GM18502 (cell line): ENCODE measurements around the gene CIRBP.

Experiments
- ATAC-seq: cut with Tn5 transposase; IDR thresholded peaks from one replicate; pipeline ENCODE4 v1.9.1; 2021; ENCODE audit warnings: mild to moderate bottlenecking; ENCODE audit not compliant: unreplicated experiment, poor library complexity

The CIRBP gene

DNA sequence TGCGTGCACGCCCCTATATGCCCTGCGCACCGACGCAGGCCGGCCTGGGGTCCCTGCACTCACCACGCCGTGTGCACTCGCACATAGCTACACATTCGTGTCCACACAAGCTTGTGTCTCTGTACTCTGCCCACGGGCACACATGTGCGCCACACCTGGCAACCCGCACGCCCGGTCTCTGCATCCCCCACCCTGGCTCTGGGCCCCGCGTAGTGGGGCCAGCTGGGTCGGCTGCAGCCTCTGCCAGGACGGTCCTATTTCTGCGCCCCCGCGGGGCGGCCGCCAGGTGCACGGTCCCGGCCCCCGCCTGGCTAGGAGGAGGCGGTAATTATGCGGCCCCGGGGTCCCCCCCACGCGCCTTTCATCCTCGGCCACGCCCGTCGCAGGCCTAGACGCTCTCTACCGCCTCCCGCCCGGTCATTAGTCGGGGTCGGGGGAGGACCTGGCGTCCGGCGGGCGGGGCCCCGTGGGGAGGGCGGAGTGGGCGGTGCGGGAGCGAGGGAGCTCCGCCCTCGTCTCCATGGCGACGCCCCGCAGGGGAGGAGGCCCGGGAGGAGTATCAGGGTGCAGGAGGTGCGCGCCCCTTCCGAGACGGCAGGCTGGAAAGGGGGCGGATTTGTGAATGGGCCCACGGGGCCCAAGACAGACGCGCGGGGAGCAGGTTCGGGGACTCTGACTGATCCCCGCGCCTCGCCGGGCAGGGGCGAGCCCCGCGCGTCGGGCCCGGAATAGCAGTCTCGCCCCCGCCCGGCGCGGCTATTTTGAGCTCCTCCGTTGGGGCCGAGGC lies 2.8 kb upstream of the CIRBP start:
- peak; percentile 39 for ATAC-seq

DNA sequence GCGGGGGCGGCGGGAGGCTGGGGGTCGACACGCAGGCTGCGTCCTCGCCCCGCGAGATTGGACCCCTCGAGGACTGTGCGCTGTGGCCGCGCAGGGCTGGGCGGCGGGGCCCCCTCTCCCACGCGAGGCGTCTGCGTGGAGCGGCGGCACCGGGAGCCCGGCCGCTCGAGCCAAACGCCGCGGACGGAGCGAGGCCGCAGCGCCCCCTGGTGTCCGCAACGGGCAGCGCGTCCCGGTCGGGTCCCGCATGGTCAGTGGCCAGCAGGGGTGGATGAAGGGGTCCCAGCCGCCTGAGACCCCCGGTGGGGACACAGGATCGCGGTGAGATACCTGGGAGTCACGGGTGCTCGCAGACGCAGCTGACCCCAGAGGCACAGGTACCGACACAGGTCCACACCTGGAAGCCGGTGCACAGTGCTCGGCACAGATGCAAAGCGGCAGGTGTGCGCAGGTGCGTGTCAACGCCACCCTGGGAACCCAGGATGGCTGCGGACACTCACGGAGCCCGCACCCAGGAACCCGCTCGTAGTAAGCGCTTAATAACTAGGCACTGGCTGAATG lies 2.1 kb upstream of the CIRBP start:
- peak; percentile 23 for ATAC-seq

DNA sequence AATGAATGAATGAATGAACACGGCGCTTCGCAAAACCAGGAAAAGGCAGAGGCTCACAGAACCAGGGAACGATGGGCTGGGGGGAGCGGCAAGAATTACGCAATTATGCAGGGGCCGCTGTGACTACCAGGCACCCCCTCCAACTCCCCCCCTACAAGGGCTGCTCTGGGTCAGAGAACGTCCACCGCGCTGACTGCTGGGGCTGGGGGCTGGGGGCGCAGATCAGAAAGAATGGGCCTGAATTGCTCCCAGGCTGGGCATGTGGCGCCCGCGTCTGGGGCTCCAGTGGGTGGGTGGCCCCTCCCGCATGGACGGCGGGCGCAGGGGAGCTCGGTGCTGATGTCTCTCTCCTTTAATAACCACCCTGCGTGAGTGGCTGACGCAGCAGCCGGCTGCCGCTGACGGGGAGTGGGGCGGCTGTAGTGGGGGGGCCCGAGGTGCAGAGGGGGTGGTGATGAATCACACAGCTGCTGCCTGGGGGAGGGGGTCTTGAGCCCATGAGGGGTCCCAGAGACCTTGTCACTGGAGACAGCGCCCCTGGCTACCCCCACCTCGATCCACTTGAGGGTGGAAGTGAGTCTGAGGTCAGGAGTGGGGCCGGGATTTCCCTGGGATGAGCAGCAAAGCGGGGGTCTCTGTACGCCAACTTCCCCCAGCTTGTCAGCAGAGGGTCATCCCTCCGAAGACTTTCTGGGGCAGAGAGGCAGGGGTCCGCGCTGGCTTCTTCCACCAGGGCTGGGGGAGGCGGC lies 1.5 kb upstream of the CIRBP start:
- no peak for ATAC-seq

DNA sequence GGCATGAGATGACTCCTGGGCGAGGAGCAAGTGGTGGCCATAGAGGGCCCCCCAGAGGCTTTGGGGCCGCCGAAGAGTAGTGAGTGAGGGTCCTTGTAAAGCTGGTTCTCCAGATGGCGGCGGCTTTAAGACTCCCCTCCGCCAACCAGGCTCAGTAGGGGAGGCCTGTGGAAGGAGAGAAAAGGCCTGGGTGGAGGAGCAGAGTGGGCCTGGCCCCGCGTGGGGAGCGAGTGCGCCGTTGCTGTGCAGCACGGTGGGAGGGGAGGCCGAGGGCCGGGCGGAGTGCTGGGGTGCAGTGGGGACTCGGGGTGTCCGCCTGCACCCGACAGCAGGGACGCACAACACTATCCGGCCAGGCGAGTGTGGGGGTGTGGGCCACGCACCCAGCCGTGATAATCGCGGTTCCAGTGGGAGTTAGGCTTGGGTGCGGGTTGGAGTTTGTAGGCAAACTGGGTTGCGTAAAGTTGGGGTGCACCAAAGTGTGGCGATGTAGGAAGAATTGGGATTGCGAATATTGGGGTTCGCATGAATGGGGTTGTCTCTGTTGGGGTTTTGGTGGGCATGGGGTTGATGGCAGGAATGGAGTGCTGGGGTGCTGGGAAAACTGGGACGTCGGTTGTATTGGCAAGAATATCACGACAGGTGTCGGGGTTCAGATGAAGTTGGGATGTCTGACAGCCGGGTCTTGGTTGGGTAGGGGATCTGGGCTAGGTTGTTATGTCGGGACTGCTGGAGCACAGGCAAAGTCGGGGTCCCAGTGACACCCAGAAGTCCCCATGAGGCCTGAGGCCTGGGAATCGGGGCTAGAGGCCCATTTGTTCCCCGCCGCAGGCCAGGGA lies 687 bp upstream of the CIRBP start:
- ATAC-seq, result no peak

DNA sequence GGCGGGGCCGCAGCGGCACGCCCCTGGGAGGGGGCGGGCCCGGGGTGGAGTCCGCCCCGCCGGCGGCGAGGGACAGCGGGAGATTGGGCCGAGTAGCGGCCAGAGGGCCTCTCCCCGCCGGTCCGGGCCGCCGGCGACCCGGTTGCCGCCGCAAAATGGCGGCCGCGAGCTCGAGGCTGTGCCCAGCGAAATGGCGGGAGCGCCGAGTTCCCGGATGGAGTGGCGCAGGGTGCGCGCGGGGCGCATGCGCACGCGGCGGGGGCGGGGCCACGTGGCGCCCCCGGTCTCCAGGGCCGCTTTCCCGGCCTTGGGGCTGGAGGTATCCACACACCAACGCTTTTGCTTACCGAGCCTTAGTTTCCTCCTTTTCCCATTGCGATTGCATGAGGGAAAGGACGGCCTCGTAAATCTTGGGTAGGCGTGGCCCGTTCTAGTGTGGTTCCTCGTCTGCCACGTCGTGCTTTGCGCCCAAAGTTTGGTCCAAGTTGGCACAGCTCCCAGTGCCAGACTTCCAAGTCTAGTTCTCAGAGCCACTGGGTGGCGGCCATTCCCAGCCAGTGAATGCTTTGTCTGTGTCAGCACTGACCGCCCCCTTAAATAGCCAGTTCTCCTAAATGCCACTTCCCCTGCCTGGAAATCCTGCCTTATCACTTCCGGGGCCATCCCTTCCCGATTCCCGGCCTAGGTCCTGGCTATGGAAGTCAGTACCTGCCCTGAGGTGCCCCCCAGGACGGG lies 513 bp downstream of the CIRBP start:
- peak; percentile 34 for ATAC-seq

DNA sequence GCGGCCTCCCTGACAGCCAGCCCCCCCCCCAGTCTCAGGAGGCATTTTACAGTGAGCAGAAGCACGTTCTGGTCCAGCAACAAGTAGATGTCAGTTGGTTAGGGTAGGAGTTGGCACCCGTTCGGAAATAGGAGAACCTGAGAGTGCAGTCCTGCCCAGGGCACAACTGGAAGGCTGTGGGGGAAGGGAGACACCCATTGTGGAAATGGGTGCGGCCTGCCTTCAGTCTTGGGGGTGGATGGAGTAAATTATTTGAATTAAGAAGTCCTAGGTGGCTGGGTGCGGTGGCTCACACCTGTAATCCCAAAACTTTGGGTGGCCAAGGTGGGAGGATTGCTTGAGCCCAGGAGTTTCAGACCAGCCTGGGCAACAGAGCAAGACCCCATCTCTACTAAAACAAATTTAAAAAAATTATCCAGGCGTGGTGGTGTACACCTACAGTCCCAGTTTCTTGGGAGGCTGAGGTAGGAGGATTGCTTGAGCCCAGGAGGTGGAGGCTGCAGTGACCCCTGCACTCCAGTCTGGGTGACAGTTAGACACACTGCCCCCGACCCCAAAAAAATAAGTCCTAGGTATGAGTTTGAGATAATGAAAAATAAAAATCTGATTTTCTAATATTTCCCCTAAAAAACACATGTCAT lies 1.2 kb downstream of the CIRBP start:
- no peak for ATAC-seq

DNA sequence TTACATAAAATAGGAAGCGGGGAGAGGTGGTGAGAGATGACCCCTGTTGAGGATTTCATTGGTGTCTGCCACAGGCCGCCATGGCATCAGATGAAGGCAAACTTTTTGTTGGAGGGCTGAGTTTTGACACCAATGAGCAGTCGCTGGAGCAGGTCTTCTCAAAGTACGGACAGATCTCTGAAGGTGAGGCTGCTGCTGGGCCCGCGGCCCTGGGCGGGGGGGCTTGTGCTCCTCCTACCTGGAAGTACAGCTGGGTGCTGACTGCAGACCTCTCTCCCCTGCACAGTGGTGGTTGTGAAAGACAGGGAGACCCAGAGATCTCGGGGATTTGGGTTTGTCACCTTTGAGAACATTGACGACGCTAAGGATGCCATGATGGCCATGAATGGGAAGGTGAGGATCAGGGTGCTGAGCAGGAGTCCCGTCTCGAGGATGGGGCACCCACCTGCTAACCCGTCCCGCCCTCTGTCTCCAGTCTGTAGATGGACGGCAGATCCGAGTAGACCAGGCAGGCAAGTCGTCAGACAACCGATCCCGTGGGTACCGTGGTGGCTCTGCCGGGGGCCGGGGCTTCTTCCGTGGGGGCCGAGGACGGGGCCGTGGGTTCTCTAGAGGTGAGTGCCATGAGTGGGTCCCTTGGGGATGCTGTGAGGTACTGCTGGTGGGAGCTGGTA lies 1.9 kb downstream of the CIRBP start:
- ATAC-seq, result no peak

DNA sequence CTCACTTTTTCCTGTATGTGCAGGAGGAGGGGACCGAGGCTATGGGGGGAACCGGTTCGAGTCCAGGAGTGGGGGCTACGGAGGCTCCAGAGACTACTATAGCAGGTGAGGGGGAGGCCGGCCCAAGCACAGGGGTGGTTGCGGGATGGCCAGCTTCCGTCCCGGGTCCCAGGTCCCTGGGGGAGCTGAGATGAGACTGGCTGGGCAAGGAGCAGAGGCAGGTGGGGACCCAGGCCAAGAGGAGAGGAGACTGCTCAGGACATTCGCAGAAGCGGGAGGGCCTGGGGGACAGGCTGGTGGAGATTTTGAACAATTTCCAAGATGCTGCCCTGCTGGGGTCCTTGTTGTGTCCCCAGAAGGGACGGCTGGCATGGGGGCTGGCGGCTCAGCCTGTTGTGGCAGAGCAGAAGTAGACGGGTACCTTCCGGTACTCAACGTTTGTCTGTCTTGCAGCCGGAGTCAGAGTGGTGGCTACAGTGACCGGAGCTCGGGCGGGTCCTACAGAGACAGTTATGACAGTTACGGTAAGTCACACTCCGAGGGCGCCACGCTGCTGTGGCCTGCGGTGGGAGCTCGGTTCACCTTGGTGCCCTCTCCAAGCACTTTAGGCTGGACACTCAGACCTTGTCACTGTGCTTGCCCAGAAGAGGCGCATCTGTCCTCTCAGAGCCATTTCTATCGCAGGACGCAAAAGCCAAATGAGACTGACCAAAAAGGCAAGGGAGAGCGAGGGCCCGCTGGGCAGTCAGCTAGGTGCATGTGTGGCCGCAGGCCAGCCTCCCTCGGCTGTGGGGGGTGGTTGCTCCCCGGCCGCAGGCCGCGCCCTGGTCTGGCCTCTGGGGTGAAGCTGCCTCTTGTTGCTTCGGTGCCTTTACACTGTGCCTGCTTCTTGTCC lies 2.6 kb downstream of the CIRBP start:
- no peak for ATAC-seq

DNA sequence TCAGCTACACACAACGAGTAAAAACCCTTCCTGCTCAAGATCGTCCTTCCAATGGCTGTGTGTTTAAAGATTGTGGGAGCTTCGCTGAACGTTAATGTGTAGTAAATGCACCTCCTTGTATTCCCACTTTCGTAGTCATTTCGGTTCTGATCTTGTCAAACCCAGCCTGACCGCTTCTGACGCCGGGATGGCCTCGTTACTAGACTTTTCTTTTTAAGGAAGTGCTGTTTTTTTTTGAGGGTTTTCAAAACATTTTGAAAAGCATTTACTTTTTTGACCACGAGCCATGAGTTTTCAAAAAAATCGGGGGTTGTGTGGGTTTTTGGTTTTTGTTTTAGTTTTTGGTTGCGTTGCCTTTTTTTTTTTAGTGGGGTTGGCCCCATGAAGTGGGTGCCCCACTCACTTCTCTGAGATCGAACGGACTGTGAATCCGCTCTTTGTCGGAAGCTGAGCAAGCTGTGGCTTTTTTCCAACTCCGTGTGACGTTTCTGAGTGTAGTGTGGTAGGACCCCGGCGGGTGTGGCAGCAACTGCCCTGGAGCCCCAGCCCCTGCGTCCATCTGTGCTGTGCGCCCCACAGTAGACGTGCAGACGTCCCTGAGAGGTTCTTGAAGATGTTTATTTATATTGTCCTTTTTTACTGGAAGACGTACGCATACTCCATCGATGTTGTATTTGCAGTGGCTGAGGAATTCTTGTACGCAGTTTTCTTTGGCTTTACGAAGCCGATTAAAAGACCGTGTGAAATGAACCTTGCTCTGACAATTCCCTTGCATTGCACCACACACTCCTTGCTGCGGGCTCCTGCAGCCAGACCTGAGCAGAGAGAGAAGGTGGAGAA lies 3.5 kb downstream of the CIRBP start:
- ATAC-seq, result no peak

DNA sequence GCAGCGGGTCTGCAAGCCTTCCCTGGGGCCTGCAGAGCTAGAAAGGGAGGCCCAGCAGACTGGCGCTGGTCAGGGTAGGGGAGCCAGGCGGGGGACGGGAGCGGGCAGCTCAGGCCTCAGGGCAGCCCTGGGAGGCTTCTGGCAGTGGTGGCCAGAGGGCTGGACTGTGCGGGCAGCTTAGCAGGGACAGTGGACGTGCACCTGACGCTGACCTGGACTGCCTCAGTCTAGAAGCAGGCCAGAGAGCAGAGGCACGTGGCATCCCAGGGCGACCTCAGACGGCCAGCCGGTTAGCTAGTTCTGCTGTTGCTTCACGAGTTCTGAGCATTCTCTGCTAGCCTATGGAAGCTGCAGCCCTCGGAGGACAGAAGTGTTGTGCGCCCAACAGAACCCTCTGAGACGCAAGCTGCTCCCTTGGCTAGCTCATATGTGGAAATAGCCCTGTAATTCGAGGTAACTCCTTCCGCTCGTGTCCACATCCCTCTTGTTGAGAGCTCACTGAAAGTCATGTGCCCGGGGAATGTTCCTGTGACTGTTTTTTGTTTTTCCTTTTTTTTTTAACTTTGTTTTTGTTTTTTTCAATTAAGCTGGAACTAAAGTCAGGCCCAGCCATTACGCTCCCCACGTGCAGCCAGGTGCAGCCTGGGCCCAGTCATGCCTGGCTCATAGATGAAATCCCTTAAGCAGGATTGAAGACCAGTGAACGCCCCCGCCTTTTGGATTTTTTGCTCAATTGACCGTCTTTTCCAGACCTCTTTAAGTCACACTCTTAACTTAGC lies 4.3 kb downstream of the CIRBP start:
- no peak for ATAC-seq

DNA sequence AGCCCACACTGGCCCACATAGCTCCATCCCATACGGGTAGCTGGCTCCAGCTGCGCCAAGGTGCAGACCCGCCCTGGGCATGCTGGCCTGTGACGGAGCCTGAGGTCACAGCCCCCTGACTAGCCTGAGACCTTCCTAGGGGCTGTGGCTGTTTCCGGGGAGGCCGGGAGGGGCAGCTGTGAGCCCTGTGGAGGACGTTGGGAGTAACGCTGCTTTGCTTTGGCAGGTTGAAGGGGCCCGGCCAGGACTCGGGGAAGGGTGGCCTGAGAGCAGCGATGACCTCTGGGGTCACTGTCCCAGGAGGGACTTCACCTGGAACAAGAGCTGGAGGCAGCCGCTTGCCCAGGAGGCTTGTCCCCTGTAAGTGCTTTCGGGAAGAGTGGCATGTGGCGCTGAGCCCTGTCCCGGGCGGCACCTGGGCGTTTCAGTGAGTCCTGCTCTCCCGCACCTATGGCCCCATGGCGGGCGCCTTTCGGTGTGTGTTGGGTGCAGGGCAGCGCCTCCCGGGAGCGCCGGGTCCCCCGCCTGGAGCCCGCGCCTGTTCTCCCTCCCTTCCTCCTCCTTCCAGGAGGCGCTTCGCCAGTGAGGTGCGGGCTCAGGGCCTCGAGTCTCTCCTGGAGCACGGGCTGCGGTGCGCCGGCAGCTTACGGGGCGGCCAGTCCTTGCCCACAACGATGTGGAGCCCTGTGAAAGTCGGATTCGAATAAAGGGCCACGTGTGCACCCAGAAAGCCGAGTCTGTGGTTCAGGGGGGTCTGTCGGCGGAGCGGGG lies 5.1 kb downstream of the CIRBP start:
- no peak for ATAC-seq

DNA sequence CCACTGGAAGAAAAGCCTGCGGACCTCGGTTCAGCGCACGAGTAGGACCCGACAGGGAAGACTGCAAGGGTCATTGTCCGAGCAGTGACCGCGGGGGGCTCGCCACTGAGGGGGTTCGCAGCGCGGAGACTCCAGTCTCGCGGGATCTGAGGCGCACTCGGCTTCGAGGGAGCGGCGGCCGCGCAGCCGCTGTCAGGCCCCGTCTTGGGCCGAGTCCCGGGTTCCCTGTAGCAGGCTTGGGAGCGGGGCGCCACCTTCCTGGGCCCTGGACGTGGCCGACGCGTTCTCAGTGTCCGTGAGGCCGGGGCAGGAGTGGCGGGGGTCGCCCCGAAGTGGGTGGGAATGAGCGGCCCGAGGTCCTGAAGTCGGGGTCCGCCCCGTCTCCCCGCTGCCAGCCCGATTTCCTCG lies 5.7 kb downstream of the CIRBP start:
- no peak for ATAC-seq

DNA sequence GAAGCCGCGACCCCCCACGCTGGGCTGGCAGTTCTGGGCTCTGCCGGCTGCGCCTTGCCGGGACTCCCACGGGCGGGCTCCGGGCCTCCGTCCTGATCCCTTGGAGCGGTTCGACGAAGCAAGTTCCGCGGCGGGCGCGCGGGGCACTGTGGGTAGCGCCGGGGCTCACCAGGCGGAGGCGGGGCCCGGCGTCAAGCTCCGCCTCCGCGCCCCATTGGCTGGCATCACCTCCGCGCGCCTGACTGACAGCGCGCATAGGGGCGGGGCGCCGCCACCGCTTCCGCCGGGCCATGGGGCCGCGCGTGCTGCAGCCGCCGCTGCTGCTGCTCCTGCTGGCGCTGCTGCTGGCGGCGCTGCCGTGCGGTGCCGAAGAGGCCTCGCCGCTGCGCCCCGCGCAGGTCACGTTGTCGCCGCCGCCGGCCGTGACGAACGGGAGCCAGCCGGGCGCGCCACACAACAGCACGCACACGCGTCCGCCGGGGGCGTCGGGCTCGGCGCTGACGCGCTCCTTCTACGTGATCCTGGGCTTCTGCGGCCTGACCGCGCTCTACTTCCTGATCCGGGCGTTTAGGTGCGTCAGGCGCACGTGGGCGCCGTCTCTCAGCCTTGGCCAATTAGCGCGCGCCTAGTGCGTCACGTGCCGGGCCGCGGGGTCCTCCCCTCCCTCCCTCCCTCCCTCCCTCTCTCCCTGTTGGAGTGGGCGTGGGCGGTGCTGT lies 6.3 kb downstream of the CIRBP start, which contains the start of gene FAM174C:
FAM174C (plus strand) TSS at position 271 of the 716 bp plus-strand sequence; CDS start at position 291, 20 bp downstream.
- peak; percentile 75 for ATAC-seq

DNA sequence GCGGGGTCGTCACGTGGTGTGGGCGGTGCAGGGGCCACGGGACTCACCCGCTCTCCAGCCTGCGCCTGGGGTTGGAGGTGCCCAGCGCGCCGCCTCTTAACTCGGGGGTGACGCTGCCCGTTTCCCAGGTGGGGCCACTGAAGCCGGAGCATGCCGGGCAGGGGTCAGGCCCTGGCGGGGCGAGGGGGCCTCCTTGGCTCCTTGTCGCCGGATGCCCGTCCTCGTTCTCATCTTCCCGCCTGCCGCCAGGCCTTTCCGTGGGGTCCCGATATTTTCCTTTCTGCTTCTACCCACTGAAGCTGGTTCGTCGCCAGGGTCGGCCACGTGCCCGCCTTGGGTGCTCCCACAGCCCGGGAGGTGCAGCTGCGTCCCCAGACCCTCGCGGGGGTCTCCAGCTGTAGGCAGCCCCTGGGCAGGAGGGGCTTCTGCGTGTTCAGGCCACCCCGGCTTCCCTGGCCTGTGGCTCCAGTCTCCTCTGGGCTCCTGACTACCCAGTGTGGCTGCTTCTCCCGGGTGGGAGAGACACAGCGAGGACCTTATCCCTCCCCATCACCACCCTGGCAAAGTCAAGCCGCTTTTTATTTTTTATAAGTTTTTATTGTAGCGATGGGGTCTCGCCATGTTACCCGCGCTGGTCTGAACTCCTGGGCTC lies 7.0 kb downstream of the CIRBP start:
- ATAC-seq, result no peak
